ENCODE results near the gene BST2. TPM values are rescaled to one million over a fixed set of nuclear protein-coding genes. Genes with fewer than 3 reads are reported as not detected.

The BST2 gene
- total and polyA plus RNA-seq, 9 of the 15 experiments (the other 6 are each of a cell fraction or from before 2014, with no cell fraction given), result 11.2 to 232 (median 151) TPM

GRCh38 chr19:17419621-17420474, 14.4 kb upstream of the BST2 start, which contains the start of gene MVB12A (continued):
- TF ChIP-seq ZNF280B (CRISPR knock-in tag; IDR thresholded peaks at IDR 0.05) (no peak), ZBTB8A (IDR thresholded peaks at IDR 0.05; ENCODE audit: partially characterized antibody) (no peak), TCF7L2 (IDR thresholded peaks at IDR 0.05; ENCODE audit: low read depth, low read length) (no peak), BRD4 (IDR thresholded peaks at IDR 0.05) (no peak), NFYB (IDR thresholded peaks at IDR 0.05; ENCODE audit: extremely low read depth, insufficient read length) (peak; percentile 64), NBN (IDR thresholded peaks at IDR 0.05; ENCODE audit: low read depth) (peak; percentile 59; the same call in 1 of the 2 replicates), ELF2 (CRISPR knock-in tag; IDR thresholded peaks at IDR 0.05) (peak; percentile 91), ZNF407 (IDR thresholded peaks at IDR 0.05; ENCODE audit: low read depth) (no peak), NR3C1 (CRISPR knock-in tag; IDR thresholded peaks at IDR 0.05) (no peak), KLF1 (tag; IDR thresholded peaks at IDR 0.05) (peak; percentile 63; the same call in 1 of the 2 replicates), FOXK2 (conservative IDR thresholded peaks at IDR 0.05 in 1 of 2, IDR thresholded peaks at IDR 0.05 in 1 of 2; ENCODE audit: low read depth in 2 of 2) (peak; percentile 58 to 71; a peak in 3 of 4 replicates), EP400 (IDR thresholded peaks at IDR 0.05) (peak; percentile 72)
- TF ChIP-seq, protein P1, sequence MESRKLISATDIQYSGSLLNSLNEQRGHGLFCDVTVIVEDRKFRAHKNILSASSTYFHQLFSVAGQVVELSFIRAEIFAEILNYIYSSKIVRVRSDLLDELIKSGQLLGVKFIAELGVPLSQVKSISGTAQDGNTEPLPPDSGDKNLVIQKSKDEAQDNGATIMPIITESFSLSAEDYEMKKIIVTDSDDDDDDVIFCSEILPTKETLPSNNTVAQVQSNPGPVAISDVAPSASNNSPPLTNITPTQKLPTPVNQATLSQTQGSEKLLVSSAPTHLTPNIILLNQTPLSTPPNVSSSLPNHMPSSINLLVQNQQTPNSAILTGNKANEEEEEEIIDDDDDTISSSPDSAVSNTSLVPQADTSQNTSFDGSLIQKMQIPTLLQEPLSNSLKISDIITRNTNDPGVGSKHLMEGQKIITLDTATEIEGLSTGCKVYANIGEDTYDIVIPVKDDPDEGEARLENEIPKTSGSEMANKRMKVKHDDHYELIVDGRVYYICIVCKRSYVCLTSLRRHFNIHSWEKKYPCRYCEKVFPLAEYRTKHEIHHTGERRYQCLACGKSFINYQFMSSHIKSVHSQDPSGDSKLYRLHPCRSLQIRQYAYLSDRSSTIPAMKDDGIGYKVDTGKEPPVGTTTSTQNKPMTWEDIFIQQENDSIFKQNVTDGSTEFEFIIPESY (CRISPR knock-in tag; IDR thresholded peaks at IDR 0.05), result peak; percentile 60; the same call in 1 of the 2 replicates
- TF ChIP-seq, protein P2, sequence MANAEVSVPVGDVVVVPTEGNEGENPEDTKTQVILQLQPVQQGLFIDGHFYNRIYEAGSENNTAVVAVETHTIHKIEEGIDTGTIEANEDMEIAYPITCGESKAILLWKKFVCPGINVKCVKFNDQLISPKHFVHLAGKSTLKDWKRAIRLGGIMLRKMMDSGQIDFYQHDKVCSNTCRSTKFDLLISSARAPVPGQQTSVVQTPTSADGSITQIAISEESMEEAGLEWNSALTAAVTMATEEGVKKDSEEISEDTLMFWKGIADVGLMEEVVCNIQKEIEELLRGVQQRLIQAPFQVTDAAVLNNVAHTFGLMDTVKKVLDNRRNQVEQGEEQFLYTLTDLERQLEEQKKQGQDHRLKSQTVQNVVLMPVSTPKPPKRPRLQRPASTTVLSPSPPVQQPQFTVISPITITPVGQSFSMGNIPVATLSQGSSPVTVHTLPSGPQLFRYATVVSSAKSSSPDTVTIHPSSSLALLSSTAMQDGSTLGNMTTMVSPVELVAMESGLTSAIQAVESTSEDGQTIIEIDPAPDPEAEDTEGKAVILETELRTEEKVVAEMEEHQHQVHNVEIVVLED (CRISPR knock-in tag; IDR thresholded peaks at IDR 0.05), result peak; percentile 78
